GM19099 (cell line): Measurements from ENCODE around the gene PGP.
A peak's percentile ranks its signal among the peaks of the same experiment; 100 is the strongest.

Experiments
- POLR2A ChIP-seq: IDR thresholded peaks from 3 replicates; pipeline ENCODE4 v1.6.1; 2011; ENCODE audit warnings: low read depth; ENCODE audit not compliant: insufficient read length; ENCODE audit errors: extremely low read depth

Gene PGP

GRCh38 chr16:2214719-2214968, at the start of gene PGP:
Gene PGP, minus strand, starts transcription at chr16:2214840. Its CDS starts 63 bp downstream, at chr16:2214777.
- TF ChIP-seq POLR2A: no peak

DNA sequence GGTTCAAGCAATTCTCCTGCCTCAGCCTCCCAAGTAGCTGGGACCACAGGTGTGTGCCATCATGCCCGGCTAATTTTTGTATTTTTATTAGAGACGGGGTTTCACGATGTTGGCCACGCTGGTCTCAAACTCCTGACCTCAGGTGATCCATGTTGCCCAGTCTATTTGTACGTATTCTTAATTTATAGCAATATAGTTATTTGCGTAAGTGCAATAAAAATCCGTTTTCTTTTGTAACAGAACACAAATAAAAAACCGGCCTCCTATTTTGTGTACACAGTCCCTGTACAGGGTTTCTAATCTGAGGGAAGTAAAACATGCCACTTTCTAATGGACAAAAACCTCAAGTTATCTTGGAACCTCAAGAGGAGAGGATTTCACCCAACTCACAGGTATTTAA, 45.6 kb upstream of the PGP start:
- TF ChIP-seq POLR2A: no peak

DNA sequence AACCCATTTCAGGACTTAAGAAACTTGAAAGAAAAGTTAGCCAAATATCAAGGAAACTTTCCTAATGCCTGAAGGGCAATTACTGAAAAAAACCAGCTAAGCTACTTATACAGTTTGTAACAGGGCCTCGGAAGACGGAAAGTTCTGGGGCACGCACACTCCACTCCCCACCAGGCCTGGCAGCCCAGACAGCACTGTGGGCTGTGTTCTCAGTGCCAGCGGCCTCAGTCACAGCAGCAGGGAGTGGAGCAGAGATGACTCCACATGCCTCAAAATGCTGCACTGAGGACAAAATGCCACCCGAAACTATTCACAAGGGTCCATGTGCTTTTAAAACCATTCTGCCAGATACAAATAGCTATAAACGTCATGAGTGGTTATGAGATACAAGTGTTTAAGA, 43.1 kb upstream of the PGP start:
- TF ChIP-seq POLR2A: no peak

GRCh38 chr16:2256531-2257140, 42.0 kb upstream of the PGP start:
- no peak for TF ChIP-seq POLR2A

DNA sequence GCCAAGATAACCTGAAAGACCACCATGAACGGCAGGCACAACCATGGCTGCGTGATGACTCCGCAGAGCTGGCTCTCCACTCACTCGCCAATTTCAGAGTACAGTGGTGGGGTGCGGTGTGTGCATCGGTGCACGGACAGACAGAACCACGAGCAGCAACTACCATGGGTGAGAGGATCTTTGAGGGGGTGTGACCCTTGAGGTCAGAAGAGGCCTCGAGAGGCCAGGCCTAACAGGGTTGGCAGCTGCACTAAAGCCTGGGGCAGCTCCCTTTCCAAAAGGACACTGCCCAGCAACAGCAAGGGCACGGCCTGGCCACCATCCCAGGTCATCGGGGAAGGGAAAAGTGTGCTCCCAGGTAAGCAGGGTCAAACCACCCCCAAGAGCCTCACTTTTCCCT, 38.7 kb upstream of the PGP start:
- no peak for TF ChIP-seq POLR2A

- no peak for TF ChIP-seq POLR2A
Measured at GRCh38 chr16:2252806-2253148, 38.1 kb upstream of the PGP start.

GRCh38 chr16:2251296-2252111, 36.9 kb upstream of the PGP start, which contains the start of gene ECI1:
Gene ECI1, minus strand, starts transcription at chr16:2251587. Its CDS starts 21 bp downstream, at chr16:2251566.
- TF ChIP-seq POLR2A: peak; percentile 92

DNA sequence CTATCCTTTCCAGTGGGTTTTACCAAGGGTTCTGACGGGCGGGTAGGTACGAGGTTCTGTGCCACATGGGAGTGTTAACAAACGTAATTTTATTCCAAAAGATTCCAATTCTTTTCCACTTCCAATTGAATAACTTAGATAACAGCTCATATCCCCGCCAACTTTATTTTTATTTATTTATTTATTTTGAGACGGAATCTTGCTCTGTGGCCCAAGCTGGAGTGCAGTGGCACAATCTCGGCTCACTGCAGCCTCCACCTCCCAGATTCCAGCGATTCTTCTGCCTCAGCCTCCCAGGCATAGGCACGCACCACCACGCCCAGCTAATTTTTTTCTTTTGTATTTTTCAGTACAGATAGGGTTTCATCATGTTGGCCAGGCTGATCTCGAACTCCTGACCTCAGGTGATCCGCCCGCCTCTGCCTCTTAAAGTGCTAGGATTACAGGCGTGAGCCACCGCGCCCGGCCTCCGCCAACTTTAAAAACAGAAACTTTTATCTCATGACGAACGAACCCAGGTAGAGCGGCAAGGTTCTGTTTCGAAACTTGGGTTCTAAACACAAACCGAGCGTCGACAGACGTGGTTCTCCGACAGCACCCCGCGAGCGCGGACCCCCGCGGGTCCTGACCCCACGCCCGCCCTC, 36.1 kb upstream of the PGP start:
- no peak for TF ChIP-seq POLR2A

DNA sequence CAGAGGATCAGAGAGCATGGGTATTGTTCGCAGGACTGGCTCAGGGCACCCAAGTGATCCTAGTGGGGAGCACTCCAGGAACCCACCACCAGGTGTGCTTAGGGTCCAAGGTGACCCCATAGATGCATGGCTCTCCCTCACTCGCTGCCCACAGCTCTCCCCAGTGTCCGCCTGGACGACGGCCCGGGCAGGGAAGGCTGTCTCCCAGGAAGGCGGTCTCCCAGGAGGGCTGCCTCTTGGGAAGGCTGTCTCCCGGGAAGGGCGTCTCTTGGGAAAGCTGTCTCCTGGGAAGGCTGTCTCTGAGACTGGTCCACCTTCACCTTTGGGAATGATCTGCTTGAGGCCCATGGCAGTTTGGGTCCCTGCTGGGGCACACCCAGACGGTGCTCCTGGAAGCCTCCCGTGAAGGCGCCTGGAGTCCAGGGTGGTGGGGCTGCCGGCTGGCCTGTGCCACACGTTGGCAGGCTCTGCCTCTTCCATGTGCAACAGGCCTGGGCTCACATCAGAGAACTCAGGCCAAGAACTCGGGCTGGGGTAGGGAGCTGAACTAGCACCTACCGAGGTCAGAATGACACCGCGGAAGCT, 31.8 kb upstream of the PGP start:
- TF ChIP-seq POLR2A: no peak

DNA sequence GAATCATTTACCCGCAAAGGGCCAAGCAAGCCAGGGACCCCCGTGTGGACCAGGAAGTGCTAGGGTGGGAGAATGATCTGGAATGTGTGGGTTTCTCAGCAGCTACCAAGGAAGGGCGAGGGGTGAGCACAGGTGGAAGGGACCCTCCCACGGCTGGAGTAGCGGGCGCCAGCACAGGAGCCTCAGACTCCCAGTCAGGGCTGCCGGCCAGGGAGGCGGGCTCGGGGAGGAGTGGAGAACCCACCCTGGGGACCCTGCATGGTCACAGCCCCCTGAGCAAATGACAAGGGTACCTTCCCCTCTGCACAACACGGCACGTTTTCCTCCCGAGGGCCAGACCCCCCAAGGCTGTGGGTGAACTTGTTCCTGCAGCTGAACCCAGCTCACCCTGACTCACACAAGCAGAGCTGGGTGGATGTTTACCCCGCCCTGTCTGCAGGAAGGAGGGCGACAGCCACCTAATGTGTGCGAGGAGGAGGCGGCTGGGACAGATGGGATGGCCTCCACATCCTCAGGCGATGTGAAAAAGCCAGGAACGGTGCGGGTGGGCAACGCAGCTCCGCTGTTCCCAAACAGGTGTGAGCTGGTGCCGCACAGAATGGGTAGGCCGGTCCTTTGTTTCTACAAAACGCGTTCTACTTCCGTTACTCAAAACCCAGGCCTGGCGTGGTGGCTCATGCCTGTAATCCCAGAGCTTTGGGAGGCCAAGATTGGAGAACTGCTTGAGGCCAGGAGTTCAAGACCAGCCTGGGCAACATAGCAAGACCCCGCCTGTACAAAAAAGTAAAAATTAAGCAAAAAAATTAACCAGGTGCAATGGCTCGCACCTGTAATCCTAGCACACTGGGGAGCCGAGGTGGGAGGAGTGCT, 30.5 kb upstream of the PGP start:
- no peak for TF ChIP-seq POLR2A

DNA sequence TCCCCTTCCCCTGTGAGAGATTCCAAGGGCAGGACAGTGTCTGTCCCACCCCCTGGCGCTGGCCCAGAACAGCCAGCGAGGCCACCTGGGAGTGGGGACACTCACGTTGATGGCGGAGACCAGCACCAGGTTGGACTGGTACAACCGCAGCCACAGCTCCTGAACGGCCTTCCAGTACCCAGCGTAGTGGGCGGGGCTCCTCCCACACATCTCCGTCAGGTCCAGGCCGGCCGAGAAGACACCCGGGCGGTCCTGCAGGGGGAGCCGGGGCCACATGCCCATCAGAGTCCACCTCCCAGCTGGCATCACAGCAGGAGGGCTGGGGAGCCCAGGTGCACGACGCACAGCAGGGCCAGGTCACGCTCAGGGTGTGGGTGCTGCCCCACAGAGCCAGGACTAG, 29.7 kb upstream of the PGP start:
- no peak for TF ChIP-seq POLR2A

DNA sequence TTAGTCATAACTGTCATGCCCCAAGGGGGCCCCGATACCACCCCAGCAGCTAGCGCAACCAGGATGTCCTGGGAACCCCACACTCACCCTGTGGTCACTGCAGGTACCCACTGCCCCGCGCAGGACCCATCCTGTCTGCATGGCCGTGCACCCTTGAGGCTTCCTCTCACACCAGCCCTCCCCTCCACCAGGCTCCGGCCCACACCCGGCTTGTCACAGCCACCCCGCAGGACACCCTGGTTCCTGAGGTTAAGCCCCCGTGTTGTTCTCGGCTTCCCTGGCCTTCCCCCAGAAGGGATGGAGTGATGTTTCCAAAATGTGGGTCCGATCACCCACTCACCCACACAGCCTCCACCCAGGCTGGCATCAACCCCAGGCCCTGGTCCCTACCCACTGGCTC, 29.1 kb upstream of the PGP start:
- TF ChIP-seq POLR2A: no peak

DNA sequence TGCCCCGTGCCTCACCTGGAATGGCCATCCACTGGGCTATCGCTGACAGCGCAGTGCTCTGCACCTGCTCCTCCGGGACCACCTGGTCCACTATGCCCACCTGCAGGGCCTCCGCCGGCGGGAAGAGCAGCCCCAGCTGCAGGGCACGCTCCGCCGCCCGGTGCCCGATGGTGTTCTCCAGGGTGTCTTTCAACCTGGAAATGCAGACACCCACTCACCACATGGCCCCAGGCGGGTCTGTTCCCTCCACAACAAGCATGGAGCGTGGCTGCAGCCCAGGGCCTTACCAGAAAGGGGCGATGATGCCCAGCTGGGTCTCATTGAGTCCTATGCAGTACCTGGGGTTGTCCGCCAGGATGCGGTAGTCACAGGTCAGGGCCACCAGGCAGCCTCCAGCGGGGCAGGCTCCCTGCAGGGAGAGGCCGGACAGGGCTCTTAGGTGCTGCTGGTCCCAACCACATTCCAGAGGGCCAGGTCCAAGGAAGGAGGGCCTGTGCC, 28.4 kb upstream of the PGP start:
- TF ChIP-seq POLR2A: no peak

DNA sequence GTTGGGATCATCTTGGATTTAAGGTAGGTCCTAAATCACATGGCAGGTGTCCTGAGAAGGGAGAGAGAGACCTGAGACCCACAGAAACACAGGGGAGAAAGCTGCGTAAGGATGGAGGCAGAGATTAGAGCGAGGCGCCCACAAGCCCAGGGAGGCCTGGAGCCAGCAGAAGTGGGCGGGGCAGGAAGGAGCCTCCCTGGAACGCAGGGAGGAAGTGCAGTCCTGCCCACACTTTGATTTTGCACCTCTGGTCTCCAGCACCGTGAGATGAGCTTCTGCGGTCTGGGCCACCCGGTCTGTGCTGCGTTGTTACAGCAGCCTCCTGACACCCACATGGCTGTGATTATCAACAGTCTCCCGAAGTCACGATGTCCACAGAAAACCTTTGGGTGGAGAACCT, 28.0 kb upstream of the PGP start:
- no peak for TF ChIP-seq POLR2A
